HFFc6 (cell line): ENCODE measurements around the gene DDR2. TPM values are rescaled to one million over a fixed set of nuclear protein-coding genes. Genes with fewer than 3 reads are reported as not detected.

ENCODE experiments used
- DNase-seq: peaks from one replicate; pipeline ENCODE4 v3.0.0-alpha.2; 2018
- H3K27ac Mint-ChIP-seq: 2 replicates; pipeline ENCODE4 v1.8.0; 2020; ENCODE audit warnings: mild to moderate bottlenecking, mixed read lengths
- H3K27me3 Mint-ChIP-seq: 2 replicates; pipeline ENCODE4 v1.8.0; 2021; ENCODE audit warnings: mild to moderate bottlenecking, moderate library complexity, mixed read lengths; ENCODE audit not compliant: insufficient read depth
- H3K36me3 Mint-ChIP-seq: 2 replicates; pipeline ENCODE4 v1.8.0; 2021; ENCODE audit warnings: low read depth, mixed read lengths
- H3K4me1 Mint-ChIP-seq: 2 replicates; pipeline ENCODE4 v1.8.0; 2020; ENCODE audit warnings: low read depth, mixed read lengths
- H3K4me3 Mint-ChIP-seq: 2 replicates; pipeline ENCODE4 v1.8.0; 2020; ENCODE audit warnings: mild to moderate bottlenecking, moderate library complexity, mixed read lengths
- H3K9me3 Mint-ChIP-seq: 2 replicates; pipeline ENCODE4 v1.8.0; 2020; ENCODE audit warnings: mild to moderate bottlenecking, mixed read lengths
- total RNA-seq, 6 experiments: library from RNA; stranded (reverse); fragmentation: NEBNext Ultra II Directional; extraction: Animal tissue kit (Norgen Biotek cat#: 25700); gene quantifications; 2 replicates in 1 of 6; 3 replicates in 5 of 6; pipeline ENCODE4 v1.2.3, GENCODE V29; 2021
- TF ChIP-seq, protein P1 (sequence below): fragments of 200-600 bp; sonication (generic); IDR thresholded peaks from 2 replicates; pipeline ENCODE4 v1.5.0; 2021; ENCODE audit warnings: antibody characterized with exemption, mild to moderate bottlenecking

The DDR2 gene
- total RNA-seq, 6 experiments from 2014 or later = 154 to 218 (median 187) TPM

DNA sequence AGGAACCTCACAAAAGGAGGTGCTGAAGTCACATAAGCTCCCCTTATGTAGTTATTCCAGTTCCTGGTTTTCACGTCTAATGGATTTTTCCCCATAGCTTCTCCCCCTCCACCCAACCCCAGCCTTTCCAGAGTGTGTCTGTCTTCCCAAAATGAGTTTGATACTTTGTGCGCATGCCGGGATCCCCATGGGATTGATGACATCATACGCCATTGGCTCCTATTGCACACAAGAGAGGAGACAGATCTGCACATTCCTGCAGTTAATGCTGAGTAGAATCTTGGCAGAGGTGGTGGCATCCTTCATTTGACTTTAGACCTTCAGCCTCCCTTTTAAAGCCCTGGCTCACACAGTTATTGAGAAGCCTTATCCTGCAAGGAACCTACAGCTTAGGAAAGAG is 71.4 kb downstream of the DDR2 start:
- TF ChIP-seq, protein P1, sequence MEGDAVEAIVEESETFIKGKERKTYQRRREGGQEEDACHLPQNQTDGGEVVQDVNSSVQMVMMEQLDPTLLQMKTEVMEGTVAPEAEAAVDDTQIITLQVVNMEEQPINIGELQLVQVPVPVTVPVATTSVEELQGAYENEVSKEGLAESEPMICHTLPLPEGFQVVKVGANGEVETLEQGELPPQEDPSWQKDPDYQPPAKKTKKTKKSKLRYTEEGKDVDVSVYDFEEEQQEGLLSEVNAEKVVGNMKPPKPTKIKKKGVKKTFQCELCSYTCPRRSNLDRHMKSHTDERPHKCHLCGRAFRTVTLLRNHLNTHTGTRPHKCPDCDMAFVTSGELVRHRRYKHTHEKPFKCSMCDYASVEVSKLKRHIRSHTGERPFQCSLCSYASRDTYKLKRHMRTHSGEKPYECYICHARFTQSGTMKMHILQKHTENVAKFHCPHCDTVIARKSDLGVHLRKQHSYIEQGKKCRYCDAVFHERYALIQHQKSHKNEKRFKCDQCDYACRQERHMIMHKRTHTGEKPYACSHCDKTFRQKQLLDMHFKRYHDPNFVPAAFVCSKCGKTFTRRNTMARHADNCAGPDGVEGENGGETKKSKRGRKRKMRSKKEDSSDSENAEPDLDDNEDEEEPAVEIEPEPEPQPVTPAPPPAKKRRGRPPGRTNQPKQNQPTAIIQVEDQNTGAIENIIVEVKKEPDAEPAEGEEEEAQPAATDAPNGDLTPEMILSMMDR = no peak
- Mint-ChIP-seq H3K4me3 (no peak overlapping the region), H3K27ac (no peak overlapping the region), H3K4me1 (peaks cover 33% of the 10 kb centered on the region), H3K36me3 (peaks cover 28% of the 10 kb centered on the region), H3K27me3 (no peaks in the 10 kb centered on the region; the same call in none of the 2 replicates), H3K9me3 (no peaks in the 10 kb centered on the region)
- DNase-seq = no peak

- Mint-ChIP-seq H3K9me3 (no peaks in the 10 kb centered on the region), H3K36me3 (peaks cover 33% of the 10 kb centered on the region), H3K27me3 (peaks cover 5% of the 10 kb centered on the region), H3K27ac (no peak overlapping the region), H3K4me1 (peaks cover 44% of the 10 kb centered on the region), H3K4me3 (no peak overlapping the region)
- TF ChIP-seq, protein P1 = no peak
- no peak for DNase-seq
These were observed 72.6 kb downstream of the DDR2 start for GRCh38 chr1:162704673-162705424.

- TF ChIP-seq, protein P1 = no peak
- Mint-ChIP-seq H3K4me1 (peaks cover 56% of the 10 kb centered on the region), H3K4me3 (no peak overlapping the region), H3K9me3 (no peaks in the 10 kb centered on the region), H3K27ac (peak overlapping the region; percentile 42; the same call in 1 of the 2 replicates), H3K27me3 (peaks cover 5% of the 10 kb centered on the region), H3K36me3 (peaks cover 33% of the 10 kb centered on the region)
- DNase-seq = no peak
These were observed 73.7 kb downstream of the DDR2 start for GRCh38 chr1:162706003-162706402.

- H3K27ac Mint-ChIP-seq = peak overlapping the region; percentile 42
- TF ChIP-seq, protein P1 = no peak
- peaks cover 33% of the 10 kb centered on the region for H3K36me3 Mint-ChIP-seq
- H3K27me3 Mint-ChIP-seq = peaks cover 5% of the 10 kb centered on the region
- no peak overlapping the region for H3K4me3 Mint-ChIP-seq
- H3K4me1 Mint-ChIP-seq = peaks cover 62% of the 10 kb centered on the region
- no peaks in the 10 kb centered on the region for H3K9me3 Mint-ChIP-seq
- no peak for DNase-seq
These were observed 74.3 kb downstream of the DDR2 start for GRCh38 chr1:162706606-162707005.

DNA sequence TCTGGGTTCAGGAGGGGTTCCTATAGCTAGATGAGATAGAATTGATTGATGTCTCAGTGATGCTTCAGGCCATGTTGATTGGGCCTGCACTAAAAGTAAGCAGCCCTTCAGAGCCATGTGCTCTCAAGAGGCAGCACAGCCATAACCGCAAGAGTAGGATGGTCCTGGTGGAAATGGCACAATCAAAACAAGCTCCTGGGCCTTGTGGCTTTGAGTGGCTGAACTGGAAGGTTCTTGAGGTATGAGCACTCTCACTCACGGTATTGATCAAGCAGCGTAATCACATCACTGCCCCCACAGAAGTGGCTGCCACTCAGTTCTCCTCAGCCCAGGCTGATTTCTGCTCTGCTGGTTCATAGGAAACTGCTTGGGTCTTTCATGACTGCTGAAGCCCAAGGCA is 76.0 kb downstream of the DDR2 start:
- no peak overlapping the region for H3K4me3 Mint-ChIP-seq
- H3K27ac Mint-ChIP-seq = peak overlapping the region; percentile 87; the same call in 1 of the 2 replicates
- H3K4me1 Mint-ChIP-seq = peaks cover 78% of the 10 kb centered on the region
- DNase-seq = no peak
- TF ChIP-seq, protein P1 = no peak
- H3K27me3 Mint-ChIP-seq = peaks cover 5% of the 10 kb centered on the region
- H3K9me3 Mint-ChIP-seq = no peaks in the 10 kb centered on the region
- peaks cover 46% of the 10 kb centered on the region for H3K36me3 Mint-ChIP-seq
